Karpas-422 (cell line): ENCODE results near the gene SAYSD1. TPM values are rescaled to one million over a fixed set of nuclear protein-coding genes. Genes with fewer than 3 reads are reported as not detected.

Experiments
- DNase-seq: peaks from one replicate; pipeline ENCODE4 v3.0.0-alpha.2; 2015
- H2AFZ ChIP-seq: fragments of 200-600 bp; sonication (generic); 2 replicates; pipeline ENCODE4 v1.6.1; 2014; ENCODE audit warnings: antibody characterized with exemption, low read length, mixed read lengths
- H3K27ac ChIP-seq: fragments of 200-600 bp; sonication (generic); 2 replicates; pipeline ENCODE4 v1.5.1; 2014; ENCODE audit warnings: mild to moderate bottlenecking, low read length, moderate library complexity
- H3K27me3 ChIP-seq: fragments of 200-600 bp; sonication (generic); 2 replicates; pipeline ENCODE4 v1.6.1; 2014; ENCODE audit warnings: low read length, mixed read lengths
- H3K36me3 ChIP-seq: fragments of 200-600 bp; sonication (generic); 2 replicates; pipeline ENCODE4 v1.6.1; 2014; ENCODE audit warnings: low read length, mixed read lengths; ENCODE audit not compliant: insufficient read depth
- H3K4me1 ChIP-seq: fragments of 200-600 bp; sonication (generic); 2 replicates; pipeline ENCODE4 v1.6.1; 2014; ENCODE audit warnings: mild to moderate bottlenecking, low read length, mixed read lengths
- H3K4me2 ChIP-seq: fragments of 200-600 bp; sonication (generic); 2 replicates; pipeline ENCODE4 v1.6.1; 2014; ENCODE audit warnings: low read length, low read depth, mild to moderate bottlenecking; ENCODE audit not compliant: poor library complexity, severe bottlenecking
- H3K4me3 ChIP-seq: fragments of 200-600 bp; sonication (generic); 2 replicates; pipeline ENCODE4 v1.5.1; 2014; ENCODE audit warnings: mild to moderate bottlenecking, antibody characterized with exemption, low read length, mixed read lengths
- H3K79me2 ChIP-seq: fragments of 200-600 bp; sonication (generic); 2 replicates; pipeline ENCODE4 v1.6.1; 2014; ENCODE audit warnings: mild to moderate bottlenecking, low read length, mixed read lengths
- H3K9ac ChIP-seq: fragments of 200-600 bp; sonication (generic); 2 replicates; pipeline ENCODE4 v1.6.0; 2014; ENCODE audit warnings: low read length
- H3K9me2 ChIP-seq: fragments of 200-600 bp; sonication (generic), shearing (Covaris generic); replicated peaks from 2 replicates; pipeline ENCODE4 v1.6.0; 2014; ENCODE audit warnings: mild to moderate bottlenecking, low read length, moderate library complexity; ENCODE audit not compliant: insufficient read depth
- H3K9me3 ChIP-seq: fragments of 300-700, 200-600 bp; sonication (generic); 2 replicates; pipeline ENCODE4 v1.6.1; 2014; ENCODE audit warnings: low read length, mixed read lengths
- H4K20me1 ChIP-seq: fragments of 200-600 bp; sonication (generic); 2 replicates; pipeline ENCODE4 v1.6.1; 2014; ENCODE audit warnings: mild to moderate bottlenecking, antibody characterized with exemption, low read length, low read depth; ENCODE audit not compliant: insufficient read depth
- total RNA-seq: library from RNA; depleted of rRNA; stranded (reverse); fragments of >200 nt; shearing (Covaris generic); gene quantifications from 2 replicates; pipeline ENCODE4 v1.2.3, GENCODE V29; 2014; ENCODE audit warnings: low replicate concordance

SAYSD1 gene
- total RNA-seq, 1 experiment from 2014 or later = 15.3 TPM

DNA sequence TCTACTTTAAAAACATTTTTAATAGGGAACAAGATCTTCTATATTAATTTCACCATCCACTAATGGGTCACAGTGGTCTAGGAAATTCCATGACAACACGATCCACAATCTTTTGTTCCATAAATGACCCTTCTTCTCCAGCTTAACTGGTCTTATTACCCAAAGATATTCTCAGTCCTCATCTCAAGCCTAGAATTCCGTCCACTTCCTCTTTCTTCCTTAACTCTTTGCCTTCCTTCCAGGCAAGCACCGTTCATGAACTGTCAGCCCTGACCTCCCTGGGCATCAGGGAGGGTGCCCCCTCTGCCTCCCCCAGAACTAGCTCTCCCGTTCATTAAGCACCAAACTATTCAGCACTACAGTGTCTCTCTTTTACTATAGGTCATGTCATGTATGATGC is 8.0 kb downstream of the SAYSD1 start:
- no peak overlapping the region for H3K27ac ChIP-seq
- H2AFZ ChIP-seq = no peak overlapping the region
- H3K4me3 ChIP-seq = no peak overlapping the region
- H4K20me1 ChIP-seq = peaks cover 9% of the 10 kb centered on the region; the same call in 1 of the 2 replicates
- no peaks in the 10 kb centered on the region for H3K9me2 ChIP-seq
- no peak overlapping the region for H3K4me2 ChIP-seq
- no peaks in the 10 kb centered on the region for H3K27me3 ChIP-seq
- no peaks in the 10 kb centered on the region for H3K4me1 ChIP-seq
- DNase-seq = no peak
- no peaks in the 10 kb centered on the region for H3K36me3 ChIP-seq
- no peak overlapping the region for H3K9ac ChIP-seq
- H3K9me3 ChIP-seq = no peaks in the 10 kb centered on the region
- H3K79me2 ChIP-seq = no peaks in the 10 kb centered on the region

DNA sequence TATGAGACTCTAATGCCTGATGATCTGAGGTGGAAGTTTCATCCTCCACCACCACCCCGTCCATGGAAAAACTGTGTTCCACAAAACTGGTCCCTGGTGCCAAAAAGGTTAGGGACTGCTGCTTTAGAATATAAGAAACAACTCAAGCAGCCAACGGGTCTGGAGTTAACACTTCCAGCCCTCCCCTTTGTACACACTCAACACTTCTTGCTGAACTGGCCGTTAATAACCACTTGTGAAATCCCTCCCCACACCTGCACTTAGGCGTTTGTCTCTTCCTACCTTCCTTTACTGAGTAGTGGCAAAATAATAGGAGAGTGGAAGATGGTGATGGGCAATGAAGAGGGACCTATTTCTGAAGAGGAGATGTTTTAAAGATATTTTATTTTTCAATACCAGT is 10.5 kb downstream of the SAYSD1 start:
- no peaks in the 10 kb centered on the region for H3K36me3 ChIP-seq
- H3K4me2 ChIP-seq = no peak overlapping the region
- H3K27me3 ChIP-seq = no peaks in the 10 kb centered on the region
- H2AFZ ChIP-seq = no peak overlapping the region
- DNase-seq = no peak
- no peak overlapping the region for H3K27ac ChIP-seq
- H3K9ac ChIP-seq = no peak overlapping the region
- no peaks in the 10 kb centered on the region for H3K79me2 ChIP-seq
- no peaks in the 10 kb centered on the region for H3K9me2 ChIP-seq
- no peaks in the 10 kb centered on the region for H3K4me1 ChIP-seq
- no peak overlapping the region for H3K4me3 ChIP-seq
- H4K20me1 ChIP-seq = peaks cover 9% of the 10 kb centered on the region; the same call in 1 of the 2 replicates
- no peaks in the 10 kb centered on the region for H3K9me3 ChIP-seq

DNA sequence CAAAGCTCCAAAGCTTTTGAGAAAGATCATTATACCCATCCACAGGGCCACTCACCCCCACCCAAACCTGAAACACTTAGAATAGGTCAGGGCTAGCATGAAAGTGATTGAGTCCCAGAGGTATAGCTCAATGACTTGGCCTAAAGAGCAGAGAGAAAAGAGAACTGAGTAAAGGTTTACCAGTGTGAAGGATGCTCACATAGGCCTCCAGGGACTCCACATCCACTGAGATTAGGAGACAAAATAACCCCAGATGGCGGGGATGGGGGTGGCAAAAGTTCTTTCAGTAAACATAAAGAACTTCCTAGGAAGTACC is 12.2 kb downstream of the SAYSD1 start:
- no peak overlapping the region for H2AFZ ChIP-seq
- H3K36me3 ChIP-seq = no peaks in the 10 kb centered on the region
- H3K79me2 ChIP-seq = no peaks in the 10 kb centered on the region
- H3K4me1 ChIP-seq = no peaks in the 10 kb centered on the region
- no peak overlapping the region for H3K4me3 ChIP-seq
- H3K9ac ChIP-seq = no peak overlapping the region
- no peak overlapping the region for H3K4me2 ChIP-seq
- H3K9me3 ChIP-seq = no peaks in the 10 kb centered on the region
- no peak for DNase-seq
- no peaks in the 10 kb centered on the region for H3K9me2 ChIP-seq
- no peaks in the 10 kb centered on the region for H3K27me3 ChIP-seq
- peaks cover 9% of the 10 kb centered on the region; the same call in 1 of the 2 replicates for H4K20me1 ChIP-seq
- no peak overlapping the region for H3K27ac ChIP-seq

DNA sequence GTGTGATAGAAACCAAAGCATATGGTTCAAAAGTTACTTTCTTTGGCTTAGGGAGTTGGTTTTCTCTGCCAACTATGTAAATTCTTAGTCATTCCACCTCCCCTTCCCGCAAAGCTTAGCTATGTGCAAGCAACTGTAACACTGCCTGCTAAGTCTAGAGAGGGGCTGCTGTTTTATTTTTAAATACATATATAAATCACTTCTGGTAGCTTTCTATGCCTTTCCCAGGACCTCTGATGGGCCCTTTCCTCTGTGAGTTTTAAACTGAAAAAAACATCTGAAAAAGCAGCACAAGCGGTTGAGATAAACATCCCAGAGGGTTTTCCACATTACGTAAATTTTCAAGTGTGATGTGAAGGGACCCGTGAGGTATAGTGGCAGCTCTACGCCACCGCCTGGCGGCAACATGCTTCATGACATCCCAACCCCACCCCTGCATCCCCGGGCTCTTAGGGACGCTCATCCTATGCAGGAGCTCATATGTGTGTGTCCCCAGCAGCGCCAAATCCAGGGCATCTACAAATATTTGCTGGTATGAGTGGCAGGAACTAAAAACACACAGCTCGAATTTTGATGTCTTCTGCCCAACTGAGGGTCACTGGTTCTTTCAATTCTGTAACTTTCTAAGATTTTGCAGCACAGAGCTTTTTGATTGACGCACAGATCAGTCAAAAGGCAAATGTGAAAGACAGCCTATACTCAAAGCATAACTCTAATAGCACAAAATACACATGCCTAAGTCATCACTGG is 12.7 kb downstream of the SAYSD1 start:
- H3K27me3 ChIP-seq = no peaks in the 10 kb centered on the region
- H3K36me3 ChIP-seq = no peaks in the 10 kb centered on the region
- no peak overlapping the region for H2AFZ ChIP-seq
- no peak overlapping the region for H3K4me2 ChIP-seq
- no peaks in the 10 kb centered on the region for H3K79me2 ChIP-seq
- H3K9ac ChIP-seq = no peak overlapping the region
- DNase-seq = peak; percentile 83
- H3K9me3 ChIP-seq = no peaks in the 10 kb centered on the region
- H3K4me3 ChIP-seq = no peak overlapping the region
- no peaks in the 10 kb centered on the region for H3K9me2 ChIP-seq
- H3K4me1 ChIP-seq = no peaks in the 10 kb centered on the region
- H3K27ac ChIP-seq = no peak overlapping the region
- peaks cover 5% of the 10 kb centered on the region; the same call in 1 of the 2 replicates for H4K20me1 ChIP-seq

DNA sequence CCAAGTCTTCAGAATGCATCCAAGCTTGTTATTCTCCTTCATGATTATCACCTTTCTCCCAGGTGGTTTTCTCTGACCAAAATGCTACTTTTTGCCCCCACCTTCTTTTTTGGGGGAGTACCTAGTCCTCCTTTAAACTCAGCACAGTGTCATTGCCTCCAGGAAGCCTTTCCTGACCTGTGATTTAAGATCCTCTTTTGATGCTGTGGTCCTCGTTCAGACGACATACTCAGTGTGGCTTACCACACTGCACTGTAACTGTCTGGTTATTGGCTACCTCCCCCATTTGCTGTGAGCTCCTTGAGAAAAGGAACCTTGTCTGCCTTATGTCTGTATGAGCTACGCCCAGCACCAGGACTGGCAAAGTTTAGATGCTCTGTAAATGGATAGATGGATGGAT is 14.6 kb downstream of the SAYSD1 start:
- Histone ChIP-seq H3K9ac (no peak overlapping the region), H3K27me3 (no peaks in the 10 kb centered on the region), H2AFZ (no peak overlapping the region), H4K20me1 (0 out of 2 replicates have a peak, but pooled peaks cover 3% of the 10 kb centered on the region), H3K4me3 (no peak overlapping the region), H3K9me3 (no peaks in the 10 kb centered on the region), H3K4me1 (no peaks in the 10 kb centered on the region), H3K27ac (no peak overlapping the region), H3K79me2 (no peaks in the 10 kb centered on the region), H3K9me2 (no peaks in the 10 kb centered on the region), H3K36me3 (no peaks in the 10 kb centered on the region), H3K4me2 (no peak overlapping the region)
- DNase-seq = peak; percentile 40

DNA sequence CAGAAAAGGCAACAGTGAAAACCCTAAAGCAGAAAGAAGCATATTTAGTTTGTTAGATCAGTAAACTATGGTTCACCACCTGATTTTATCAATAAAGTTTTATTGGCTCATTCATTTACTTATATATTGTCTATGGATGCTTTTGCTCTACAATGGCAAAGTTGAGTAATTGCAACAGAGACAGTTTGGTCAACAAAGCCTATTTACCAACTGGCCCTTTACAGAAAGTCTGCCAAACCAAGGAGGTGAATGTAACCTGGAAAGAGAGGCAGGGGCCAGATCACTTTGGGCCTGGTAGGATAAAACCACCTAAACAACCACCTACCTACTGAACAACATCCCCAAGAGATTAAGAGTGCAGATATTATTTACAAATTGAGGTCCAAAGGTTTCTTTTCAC is 19.4 kb downstream of the SAYSD1 start:
- H3K36me3 ChIP-seq = no peaks in the 10 kb centered on the region
- H3K4me3 ChIP-seq = no peak overlapping the region
- no peak overlapping the region for H2AFZ ChIP-seq
- H3K79me2 ChIP-seq = no peaks in the 10 kb centered on the region
- no peaks in the 10 kb centered on the region for H3K4me1 ChIP-seq
- no peak overlapping the region for H3K27ac ChIP-seq
- no peak overlapping the region for H3K9ac ChIP-seq
- H3K27me3 ChIP-seq = no peaks in the 10 kb centered on the region
- no peak for DNase-seq
- no peak overlapping the region for H3K4me2 ChIP-seq
- no peaks in the 10 kb centered on the region for H3K9me2 ChIP-seq
- no peaks in the 10 kb centered on the region for H4K20me1 ChIP-seq
- H3K9me3 ChIP-seq = no peaks in the 10 kb centered on the region

DNA sequence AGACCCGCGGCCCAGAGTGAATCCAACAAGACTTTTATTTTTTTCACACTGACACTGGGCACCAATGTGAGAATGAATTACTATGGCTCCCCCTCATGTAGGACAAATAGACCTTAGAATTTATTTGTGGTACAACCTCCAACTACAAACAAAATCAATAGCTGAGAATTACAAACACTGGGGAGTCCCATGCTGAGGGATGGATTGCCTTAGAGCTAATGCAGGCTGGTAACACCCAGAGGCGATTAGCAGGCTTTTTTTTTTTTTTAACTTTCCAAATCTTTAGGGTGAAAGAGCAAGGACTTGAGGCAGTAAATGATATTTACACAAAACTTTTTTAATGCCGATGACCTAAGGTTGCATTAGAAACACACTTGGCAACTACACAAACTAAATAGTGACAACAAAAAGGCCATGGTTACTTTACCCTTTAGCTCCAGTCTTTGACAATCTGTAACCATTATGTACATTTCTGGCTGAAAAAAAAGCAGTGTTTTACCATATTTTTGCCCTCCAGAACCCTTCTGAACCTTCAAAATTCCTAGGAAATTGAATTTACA is 21.8 kb downstream of the SAYSD1 start:
- Histone ChIP-seq H3K9me3 (no peaks in the 10 kb centered on the region), H2AFZ (no peak overlapping the region), H4K20me1 (no peaks in the 10 kb centered on the region), H3K79me2 (no peaks in the 10 kb centered on the region), H3K4me2 (no peak overlapping the region), H3K4me3 (no peak overlapping the region), H3K4me1 (no peaks in the 10 kb centered on the region), H3K9me2 (no peaks in the 10 kb centered on the region), H3K9ac (no peak overlapping the region), H3K27ac (no peak overlapping the region), H3K36me3 (no peaks in the 10 kb centered on the region), H3K27me3 (no peaks in the 10 kb centered on the region)
- DNase-seq = no peak

DNA sequence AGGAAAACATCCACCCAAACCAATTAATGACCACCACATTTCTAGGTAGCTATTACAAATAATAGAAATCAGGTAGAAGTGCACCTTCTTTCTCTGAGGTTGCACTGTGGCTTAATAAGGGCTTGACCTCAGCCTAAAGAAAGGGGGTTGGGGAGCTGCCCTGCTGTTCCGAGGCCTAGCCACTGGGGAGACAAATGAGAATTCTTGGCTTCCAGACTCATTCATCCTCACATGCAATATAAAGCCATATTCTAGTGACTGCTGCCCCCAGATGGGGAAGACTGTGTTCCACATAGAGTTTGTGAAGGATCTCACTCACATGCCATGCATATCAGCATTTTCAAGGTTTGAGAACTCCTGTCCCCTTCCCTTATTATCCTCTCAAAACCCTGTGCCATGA is 22.9 kb downstream of the SAYSD1 start:
- no peaks in the 10 kb centered on the region for H3K9me3 ChIP-seq
- no peak overlapping the region for H3K9ac ChIP-seq
- no peaks in the 10 kb centered on the region for H3K27me3 ChIP-seq
- no peak overlapping the region for H3K4me2 ChIP-seq
- no peaks in the 10 kb centered on the region for H3K36me3 ChIP-seq
- H3K9me2 ChIP-seq = no peaks in the 10 kb centered on the region
- no peak overlapping the region for H3K27ac ChIP-seq
- peak; percentile 52 for DNase-seq
- no peak overlapping the region for H2AFZ ChIP-seq
- no peaks in the 10 kb centered on the region for H4K20me1 ChIP-seq
- H3K4me1 ChIP-seq = no peaks in the 10 kb centered on the region
- H3K4me3 ChIP-seq = no peak overlapping the region
- no peaks in the 10 kb centered on the region for H3K79me2 ChIP-seq
